MM.1S (cell line): ENCODE measurements around the gene PTPRG.

ENCODE experiments used
- EZH2phosphoT487 ChIP-seq: fragments of 300-600 bp; sonication (generic); IDR thresholded peaks from 2 replicates; pipeline ENCODE4 v1.6.1; 2018; ENCODE audit warnings: antibody characterized with exemption, low read length
- TF ChIP-seq, protein P1 (sequence below): fragments of 300-600 bp; sonication (generic); IDR thresholded peaks from 2 replicates; pipeline ENCODE4 v1.5.1; 2016; ENCODE audit warnings: antibody characterized with exemption, low read length, mixed read lengths

GRCh38 chr3:62203152-62203551, 641.8 kb downstream of the PTPRG start:
- TF ChIP-seq, protein P1, sequence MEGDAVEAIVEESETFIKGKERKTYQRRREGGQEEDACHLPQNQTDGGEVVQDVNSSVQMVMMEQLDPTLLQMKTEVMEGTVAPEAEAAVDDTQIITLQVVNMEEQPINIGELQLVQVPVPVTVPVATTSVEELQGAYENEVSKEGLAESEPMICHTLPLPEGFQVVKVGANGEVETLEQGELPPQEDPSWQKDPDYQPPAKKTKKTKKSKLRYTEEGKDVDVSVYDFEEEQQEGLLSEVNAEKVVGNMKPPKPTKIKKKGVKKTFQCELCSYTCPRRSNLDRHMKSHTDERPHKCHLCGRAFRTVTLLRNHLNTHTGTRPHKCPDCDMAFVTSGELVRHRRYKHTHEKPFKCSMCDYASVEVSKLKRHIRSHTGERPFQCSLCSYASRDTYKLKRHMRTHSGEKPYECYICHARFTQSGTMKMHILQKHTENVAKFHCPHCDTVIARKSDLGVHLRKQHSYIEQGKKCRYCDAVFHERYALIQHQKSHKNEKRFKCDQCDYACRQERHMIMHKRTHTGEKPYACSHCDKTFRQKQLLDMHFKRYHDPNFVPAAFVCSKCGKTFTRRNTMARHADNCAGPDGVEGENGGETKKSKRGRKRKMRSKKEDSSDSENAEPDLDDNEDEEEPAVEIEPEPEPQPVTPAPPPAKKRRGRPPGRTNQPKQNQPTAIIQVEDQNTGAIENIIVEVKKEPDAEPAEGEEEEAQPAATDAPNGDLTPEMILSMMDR: no peak
- no peak for TF ChIP-seq EZH2phosphoT487
